ENCODE results near the gene NHSL2.
A peak's percentile ranks its signal among the peaks of the same experiment; 100 is the strongest.

Gene NHSL2

DNA sequence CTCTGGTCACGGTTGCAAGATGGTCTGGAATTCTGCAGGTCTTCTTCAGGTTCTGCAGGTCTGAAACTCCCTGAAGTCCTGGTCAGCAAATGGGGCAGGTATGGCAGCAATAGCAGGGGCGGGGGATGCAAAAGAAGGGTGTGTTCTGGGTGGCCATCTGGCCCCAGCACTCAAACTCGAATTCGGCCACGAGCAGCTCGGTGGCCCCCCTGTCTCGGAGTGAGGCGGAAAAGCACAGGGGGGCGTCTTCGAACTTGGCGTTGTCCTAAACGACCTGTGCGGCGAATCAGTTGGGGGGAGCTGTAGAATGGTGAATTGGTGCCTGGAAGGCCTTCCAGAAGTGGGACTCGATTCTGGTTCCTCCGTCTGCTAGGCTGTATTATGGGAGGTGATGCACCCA is 219.0 kb downstream of the NHSL2 start:
- TF ChIP-seq TAF1 (IDR thresholded peaks at IDR 0.05; ENCODE audit: borderline replicate concordance, low read depth, low read length) (no peak), POLR2A (IDR thresholded peaks at IDR 0.05; ENCODE audit: low read depth, low read length) (no peak), POLR2AphosphoS5 (IDR thresholded peaks at IDR 0.05; ENCODE audit: low read depth, low read length) (no peak)
- FAIRE-seq (no peak), DNase-seq (ENCODE audit: insufficient read length) (no peak)

DNA sequence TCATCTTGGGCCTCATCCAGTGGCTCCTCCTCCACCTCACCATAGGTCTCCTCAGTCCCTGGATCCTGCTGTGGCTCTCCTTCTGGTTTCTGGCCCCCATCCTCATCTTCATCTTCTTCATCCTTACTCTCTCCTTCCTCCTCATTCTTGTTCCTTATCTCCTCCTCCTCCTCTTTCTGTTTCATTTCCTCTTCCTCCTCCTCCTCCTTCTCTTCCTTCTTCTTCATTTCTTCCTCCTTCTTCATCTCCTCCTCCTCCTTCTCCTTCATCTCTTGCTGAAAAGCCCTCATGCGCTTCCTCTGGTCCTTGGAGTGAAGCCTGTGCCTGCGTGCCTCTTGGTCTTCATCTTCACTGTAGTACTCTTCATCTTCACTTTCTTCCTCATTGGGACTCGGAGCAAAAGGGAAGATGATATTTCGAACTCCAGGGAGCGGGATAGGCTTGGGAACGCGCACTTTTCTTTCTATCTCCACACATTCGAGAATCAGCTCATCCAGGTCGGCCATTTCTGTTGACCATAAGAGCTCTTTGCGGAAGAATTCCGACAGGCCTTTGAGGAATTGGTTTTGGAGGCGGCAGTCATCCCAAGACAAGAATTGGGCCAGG is 219.6 kb downstream of the NHSL2 start:
- FAIRE-seq (no peak), DNase-seq (ENCODE audit: insufficient read length) (no peak)
- TF ChIP-seq POLR2A (IDR thresholded peaks at IDR 0.05; ENCODE audit: low read depth, low read length) (no peak), POLR2AphosphoS5 (IDR thresholded peaks at IDR 0.05; ENCODE audit: low read depth, low read length) (no peak), TAF1 (IDR thresholded peaks at IDR 0.05; ENCODE audit: borderline replicate concordance, low read depth, low read length) (no peak)

DNA sequence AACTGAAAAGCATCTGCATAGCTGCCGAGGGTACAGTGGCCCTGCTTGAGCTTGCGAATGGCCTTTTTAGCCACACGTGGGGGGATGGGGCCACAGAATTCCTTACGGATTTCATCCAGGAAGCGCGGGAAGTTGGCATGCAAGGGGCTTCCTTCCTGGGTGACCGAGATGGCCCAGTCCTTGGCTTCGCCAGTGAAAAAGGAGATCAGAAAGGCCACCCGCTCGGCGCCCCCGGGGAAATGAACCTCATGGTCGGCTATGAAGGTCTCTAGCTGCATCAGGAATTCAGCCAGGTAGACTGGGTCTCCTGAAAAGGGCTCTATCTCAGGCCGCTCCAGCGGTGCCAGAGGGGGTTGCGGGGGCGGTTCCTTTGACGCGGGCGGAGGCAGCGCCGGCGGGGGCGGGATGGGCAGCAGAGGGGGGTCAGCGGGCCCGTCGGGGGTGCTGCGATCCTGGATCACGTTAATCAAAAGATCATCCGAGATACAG is 220.2 kb downstream of the NHSL2 start:
- no peak for FAIRE-seq
- no peak for TF ChIP-seq TAF1 (IDR thresholded peaks at IDR 0.05; ENCODE audit: borderline replicate concordance, low read depth, low read length)
- no peak for TF ChIP-seq POLR2AphosphoS5 (IDR thresholded peaks at IDR 0.05; ENCODE audit: low read depth, low read length)
- TF ChIP-seq POLR2A (IDR thresholded peaks at IDR 0.05; ENCODE audit: low read depth, low read length), result no peak
- no peak for DNase-seq (ENCODE audit: insufficient read length)

GRCh38 chrX:72131317-72132294 is 221.0 kb downstream of the NHSL2 start, which contains the start of gene RTL5:
TSS of gene RTL5 (minus strand) at chrX:72131915.
- TF ChIP-seq TAF1 (IDR thresholded peaks at IDR 0.05; ENCODE audit: borderline replicate concordance, low read depth, low read length) (no peak), POLR2A (IDR thresholded peaks at IDR 0.05; ENCODE audit: low read depth, low read length) (no peak), POLR2AphosphoS5 (IDR thresholded peaks at IDR 0.05; ENCODE audit: low read depth, low read length) (no peak)
- FAIRE-seq (no peak), DNase-seq (ENCODE audit: insufficient read length) (peak; percentile 41)

DNA sequence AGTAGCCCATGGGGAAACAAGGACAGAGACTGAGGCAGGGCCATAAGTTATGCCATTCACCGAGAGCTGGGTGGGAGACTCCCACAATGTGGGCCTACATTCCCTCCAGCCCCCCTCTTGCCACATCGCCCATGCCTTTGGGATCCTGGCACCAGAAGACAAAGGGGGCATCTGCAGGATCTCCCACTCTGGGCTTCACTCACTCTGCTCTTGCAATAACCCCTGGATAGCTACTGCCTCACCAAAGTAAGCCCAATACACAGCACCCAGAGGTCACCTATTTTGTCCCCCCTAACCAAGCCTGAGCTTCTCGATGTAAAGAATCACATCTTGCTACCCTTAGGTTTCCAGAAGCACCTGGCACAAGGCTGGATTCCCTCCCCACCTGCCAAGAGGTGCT is 221.8 kb downstream of the NHSL2 start:
- no peak for TF ChIP-seq POLR2A (IDR thresholded peaks at IDR 0.05; ENCODE audit: low read depth, low read length)
- no peak for TF ChIP-seq POLR2AphosphoS5 (IDR thresholded peaks at IDR 0.05; ENCODE audit: low read depth, low read length)
- TF ChIP-seq TAF1 (IDR thresholded peaks at IDR 0.05; ENCODE audit: borderline replicate concordance, low read depth, low read length), result no peak
- DNase-seq (ENCODE audit: insufficient read length), result no peak
- no peak for FAIRE-seq

DNA sequence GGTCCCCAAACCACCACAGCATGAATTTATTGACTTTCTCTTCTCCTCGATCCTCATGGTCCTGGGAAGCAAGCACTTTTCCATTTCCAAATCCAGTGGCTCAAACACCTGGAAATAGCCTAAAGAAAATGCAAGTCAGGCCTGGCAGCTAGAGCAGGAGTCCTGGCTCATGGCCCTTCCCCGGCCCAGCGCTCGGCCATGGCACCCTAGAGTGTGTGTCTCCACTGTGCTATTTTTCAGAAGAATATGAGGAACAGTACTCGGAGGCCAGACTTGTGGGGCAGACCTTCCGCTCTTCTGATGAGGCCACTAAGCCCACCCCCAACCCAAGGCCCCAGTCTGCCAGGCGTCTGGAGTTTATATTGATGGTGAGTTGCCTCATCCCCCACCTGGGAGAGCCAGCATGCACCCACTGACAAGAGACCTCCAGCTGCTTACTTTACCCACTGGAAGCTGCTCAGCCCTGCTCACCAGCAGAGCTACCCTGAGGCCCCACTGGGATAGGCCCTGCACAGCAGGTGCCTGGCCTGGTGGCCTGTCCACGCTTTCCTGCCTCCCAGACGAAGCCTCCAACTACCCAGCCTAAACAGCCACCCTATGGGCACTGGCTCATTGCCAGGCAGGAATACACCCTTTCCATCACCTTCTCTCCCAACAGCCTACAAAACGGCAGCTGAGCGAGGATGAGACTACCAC is 223.4 kb downstream of the NHSL2 start:
- FAIRE-seq (no peak), DNase-seq (ENCODE audit: insufficient read length) (no peak)
- no peak for TF ChIP-seq POLR2A (IDR thresholded peaks at IDR 0.05; ENCODE audit: low read depth, low read length)
- TF ChIP-seq TAF1 (IDR thresholded peaks at IDR 0.05; ENCODE audit: borderline replicate concordance, low read depth, low read length), result no peak
- no peak for TF ChIP-seq POLR2AphosphoS5 (IDR thresholded peaks at IDR 0.05; ENCODE audit: low read depth, low read length)

- TF ChIP-seq POLR2AphosphoS5 (IDR thresholded peaks at IDR 0.05; ENCODE audit: low read depth, low read length) (no peak), POLR2A (IDR thresholded peaks at IDR 0.05; ENCODE audit: low read depth, low read length) (no peak), TAF1 (IDR thresholded peaks at IDR 0.05; ENCODE audit: borderline replicate concordance, low read depth, low read length) (no peak)
- no peak for FAIRE-seq
Observed at GRCh38 chrX:72137846-72138495, 227.3 kb downstream of the NHSL2 start.

DNA sequence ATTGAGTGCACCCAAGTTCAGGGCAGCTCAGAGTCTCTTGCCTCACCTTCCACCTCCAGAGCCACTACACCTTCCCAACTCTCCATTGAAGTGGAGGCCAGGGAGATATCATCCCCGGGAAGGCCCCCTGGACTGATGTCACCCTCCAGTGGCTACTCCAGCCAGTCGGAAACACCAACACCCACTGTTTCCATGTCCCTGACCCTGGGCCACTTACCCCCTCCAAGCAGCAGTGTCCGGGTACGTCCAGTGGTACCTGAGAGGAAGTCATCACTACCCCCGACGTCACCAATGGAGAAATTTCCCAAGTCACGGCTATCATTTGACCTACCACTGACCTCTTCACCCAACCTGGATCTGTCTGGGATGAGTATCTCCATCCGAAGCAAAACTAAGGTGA is 228.9 kb downstream of the NHSL2 start:
- no peak for FAIRE-seq
- TF ChIP-seq POLR2A (IDR thresholded peaks at IDR 0.05; ENCODE audit: low read depth, low read length) (no peak), POLR2AphosphoS5 (IDR thresholded peaks at IDR 0.05; ENCODE audit: low read depth, low read length) (no peak), TAF1 (IDR thresholded peaks at IDR 0.05; ENCODE audit: borderline replicate concordance, low read depth, low read length) (no peak)

More at GRCh38 chrX:72137846-72138495, 227.3 kb downstream of the NHSL2 start:
- no peak for DNase-seq (ENCODE audit: insufficient read length)

DNA sequence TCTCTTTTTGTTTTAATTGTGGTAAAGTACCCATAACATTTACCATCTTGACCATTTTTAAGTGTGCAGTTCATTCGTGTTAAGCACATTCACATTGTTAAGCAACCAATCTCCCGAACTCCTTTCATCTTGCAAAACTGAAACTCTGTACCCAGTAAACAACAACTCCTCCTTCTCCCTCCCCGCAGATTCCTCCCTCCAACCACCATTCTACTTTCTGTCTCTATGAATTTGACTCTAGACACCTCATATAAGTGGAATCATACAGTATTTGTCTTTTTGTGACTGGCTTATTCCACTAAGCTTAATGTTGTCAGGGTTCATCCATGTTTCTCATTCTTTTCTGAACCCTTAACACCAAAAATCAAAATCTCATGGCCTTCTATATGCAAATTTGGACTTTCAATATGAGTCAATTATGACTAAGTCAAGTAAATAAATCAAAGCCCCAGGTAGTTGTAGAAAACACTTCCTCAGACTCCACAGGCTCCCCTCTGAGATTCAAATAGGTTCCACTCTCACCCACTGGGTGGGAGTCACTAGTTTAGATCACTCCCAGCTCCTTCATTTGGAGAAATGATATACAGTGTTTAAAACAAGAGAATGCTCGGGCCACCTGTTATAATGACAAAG is 230.8 kb downstream of the NHSL2 start:
- TF ChIP-seq POLR2A (IDR thresholded peaks at IDR 0.05; ENCODE audit: low read depth, low read length), result no peak
- no peak for TF ChIP-seq TAF1 (IDR thresholded peaks at IDR 0.05; ENCODE audit: borderline replicate concordance, low read depth, low read length)
- TF ChIP-seq POLR2AphosphoS5 (IDR thresholded peaks at IDR 0.05; ENCODE audit: low read depth, low read length), result no peak
- FAIRE-seq (no peak), DNase-seq (ENCODE audit: insufficient read length) (no peak)

More for the DNA sequence above, 228.9 kb downstream of the NHSL2 start:
- DNase-seq (ENCODE audit: insufficient read length), result no peak

GRCh38 chrX:72142094-72142793 is 231.6 kb downstream of the NHSL2 start:
- TF ChIP-seq TAF1 (IDR thresholded peaks at IDR 0.05; ENCODE audit: borderline replicate concordance, low read depth, low read length) (no peak), POLR2AphosphoS5 (IDR thresholded peaks at IDR 0.05; ENCODE audit: low read depth, low read length) (no peak), POLR2A (IDR thresholded peaks at IDR 0.05; ENCODE audit: low read depth, low read length) (no peak)

More at GRCh38 chrX:72142094-72142793, 231.6 kb downstream of the NHSL2 start:
- no peak for FAIRE-seq
- DNase-seq (ENCODE audit: insufficient read length), result no peak
